C4-2B (cell line): Measurements from ENCODE around the gene ARHGAP5.

Experiments
- ZFX ChIP-seq: fragments of 450-650 bp; IDR thresholded peaks from 2 replicates; pipeline ENCODE4 v1.6.1; 2017
- TF ChIP-seq, protein P1 (sequence below): fragments of 450-650 bp; conservative IDR thresholded peaks from 2 replicates; pipeline ENCODE4 v1.5.1; 2017; ENCODE audit warnings: mild to moderate bottlenecking

DNA sequence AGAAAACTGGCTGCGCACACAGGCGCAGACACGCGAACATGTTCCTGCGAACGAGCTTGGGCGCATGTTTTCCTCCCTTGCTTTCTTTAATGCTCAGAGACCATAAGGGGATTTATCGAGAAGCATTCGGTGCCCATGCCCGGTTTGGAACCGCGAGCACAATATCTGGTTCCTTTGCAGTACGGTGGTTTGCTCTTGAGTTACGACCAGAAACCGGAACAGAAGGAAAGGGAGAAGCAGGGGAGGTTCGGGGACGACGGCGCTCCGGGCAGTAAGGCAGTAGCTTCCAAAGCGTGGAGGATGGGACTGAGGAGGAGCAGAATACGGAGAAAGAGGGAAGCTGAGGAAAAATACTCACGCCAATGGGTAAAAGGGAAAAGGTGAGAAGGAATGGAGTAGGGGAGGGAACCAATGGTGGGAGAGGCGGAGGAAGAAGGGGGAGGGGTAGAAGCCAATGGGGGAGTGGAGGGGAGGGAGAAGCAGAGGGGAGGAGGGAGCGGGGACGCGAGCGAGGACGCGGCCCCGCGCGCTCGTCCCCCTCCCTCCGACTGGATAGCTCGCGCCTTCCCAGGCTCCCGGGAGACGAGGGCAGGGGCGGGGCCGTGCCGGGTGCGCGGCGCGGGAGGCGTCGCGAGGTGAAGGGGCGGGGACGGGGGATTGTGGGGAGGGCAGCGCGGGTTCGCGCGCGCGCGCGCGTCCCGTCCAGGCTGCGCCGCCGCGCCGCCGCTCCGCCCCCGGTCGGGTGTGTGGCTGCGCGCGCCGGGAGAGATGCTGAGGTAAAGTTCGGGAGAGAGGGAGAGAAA is 625 bp upstream of the ARHGAP5 start:
- TF ChIP-seq, protein P1, sequence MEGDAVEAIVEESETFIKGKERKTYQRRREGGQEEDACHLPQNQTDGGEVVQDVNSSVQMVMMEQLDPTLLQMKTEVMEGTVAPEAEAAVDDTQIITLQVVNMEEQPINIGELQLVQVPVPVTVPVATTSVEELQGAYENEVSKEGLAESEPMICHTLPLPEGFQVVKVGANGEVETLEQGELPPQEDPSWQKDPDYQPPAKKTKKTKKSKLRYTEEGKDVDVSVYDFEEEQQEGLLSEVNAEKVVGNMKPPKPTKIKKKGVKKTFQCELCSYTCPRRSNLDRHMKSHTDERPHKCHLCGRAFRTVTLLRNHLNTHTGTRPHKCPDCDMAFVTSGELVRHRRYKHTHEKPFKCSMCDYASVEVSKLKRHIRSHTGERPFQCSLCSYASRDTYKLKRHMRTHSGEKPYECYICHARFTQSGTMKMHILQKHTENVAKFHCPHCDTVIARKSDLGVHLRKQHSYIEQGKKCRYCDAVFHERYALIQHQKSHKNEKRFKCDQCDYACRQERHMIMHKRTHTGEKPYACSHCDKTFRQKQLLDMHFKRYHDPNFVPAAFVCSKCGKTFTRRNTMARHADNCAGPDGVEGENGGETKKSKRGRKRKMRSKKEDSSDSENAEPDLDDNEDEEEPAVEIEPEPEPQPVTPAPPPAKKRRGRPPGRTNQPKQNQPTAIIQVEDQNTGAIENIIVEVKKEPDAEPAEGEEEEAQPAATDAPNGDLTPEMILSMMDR = no peak
- no peak for TF ChIP-seq ZFX
